Stimulated activated CD4-positive, alpha-beta T cell treated with anti-CD3 and anti-CD28 coated beads, Interleukin-12 subunit alpha, Interleukin-12 subunit beta, amount 100 ng/mL, for 48 hours (primary cell): ENCODE data around the gene CRYBG2.
"Not testable (repeated sequence)": the region's sequence is repeated elsewhere in the genome, so short reads cannot be mapped to it uniquely, and the experiment has no call there.

Source experiments
- DNase-seq, 3 donors: peaks; one replicate each; pipeline ENCODE4 v3.0.0-alpha.2; 2020; ENCODE audit warnings: low read depth in 2 of 3, low spot score in 1 of 3

The CRYBG2 gene

DNA sequence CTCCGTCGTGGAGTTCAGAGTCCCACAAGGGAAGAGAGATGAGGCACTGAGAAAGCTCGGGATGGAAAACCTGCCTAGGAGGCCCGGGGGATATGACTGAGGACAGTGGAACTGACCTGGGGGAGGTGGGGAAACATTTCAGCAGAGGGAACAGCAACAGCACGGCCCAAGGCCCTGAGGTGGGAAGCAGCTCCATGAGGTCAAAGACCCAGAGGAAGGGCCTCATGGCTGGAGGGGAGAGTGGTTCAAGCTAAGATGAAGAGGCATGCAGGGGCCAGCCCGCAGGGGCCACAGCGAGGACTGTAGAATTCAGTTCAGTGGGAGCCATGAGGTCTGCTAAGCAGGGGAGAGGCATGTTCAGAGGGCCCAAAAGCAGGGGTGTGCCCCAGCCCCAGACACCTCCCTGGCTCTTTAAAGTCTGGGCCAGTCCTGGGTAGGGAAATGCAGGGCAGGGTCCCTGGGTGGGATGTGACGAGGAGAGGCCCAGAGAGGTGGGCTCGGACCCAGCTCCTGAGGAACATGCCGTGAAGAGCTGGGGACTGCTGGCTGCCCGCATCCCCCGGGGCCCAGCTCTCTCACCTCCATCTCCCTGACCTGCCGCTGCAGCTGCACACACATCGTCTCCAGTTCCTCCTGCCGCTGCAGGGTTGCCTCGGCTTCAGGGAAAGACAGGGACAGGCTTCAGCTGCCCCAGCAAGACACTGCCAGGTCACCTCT, 57.4 kb downstream of the CRYBG2 start:
- no peak for DNase-seq

DNA sequence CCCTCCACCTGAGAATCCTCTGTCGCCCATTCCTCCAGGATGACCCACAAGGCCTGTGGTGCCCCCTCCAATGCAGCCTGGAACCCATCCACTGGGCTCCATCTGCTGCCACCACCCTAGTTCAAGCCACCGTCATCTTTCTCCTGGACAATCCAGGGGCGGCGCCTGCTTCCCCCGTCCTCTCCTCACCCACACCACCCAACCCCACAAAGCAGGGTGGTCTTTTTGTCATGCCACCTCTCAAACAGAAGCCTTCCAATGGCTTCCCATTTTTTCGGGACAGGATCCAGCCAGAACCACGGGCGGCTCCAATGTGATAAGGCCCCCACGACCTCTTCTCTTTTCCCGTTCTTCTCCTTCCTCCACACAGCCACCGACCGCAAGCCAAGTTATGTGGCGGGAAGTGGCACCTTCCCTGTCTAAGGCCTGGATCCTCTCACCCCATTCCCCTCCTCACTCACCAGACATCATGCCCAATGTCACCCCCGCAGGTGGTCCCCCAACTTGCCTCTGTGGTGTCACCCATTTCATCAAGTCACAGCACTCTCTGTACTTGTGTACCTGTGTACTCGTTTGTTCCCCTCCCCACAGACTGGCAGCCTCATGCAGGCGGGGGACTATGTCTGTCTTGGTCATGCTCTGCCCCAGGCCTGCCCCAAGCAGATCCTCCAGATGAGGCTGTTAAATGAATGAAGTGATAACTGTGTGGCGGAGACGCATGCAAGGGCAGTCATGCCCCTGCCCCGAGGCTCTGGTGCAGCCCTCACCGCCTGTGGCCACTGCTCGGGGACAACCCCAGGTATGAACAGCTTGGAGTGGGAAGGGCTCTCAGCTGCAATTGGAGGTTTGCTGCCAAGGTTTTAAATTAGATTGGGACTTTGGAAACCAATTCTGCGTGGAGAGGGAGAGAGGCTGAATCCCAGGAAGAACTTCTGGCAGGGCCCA, 58.5 kb downstream of the CRYBG2 start:
- no peak for DNase-seq

DNA sequence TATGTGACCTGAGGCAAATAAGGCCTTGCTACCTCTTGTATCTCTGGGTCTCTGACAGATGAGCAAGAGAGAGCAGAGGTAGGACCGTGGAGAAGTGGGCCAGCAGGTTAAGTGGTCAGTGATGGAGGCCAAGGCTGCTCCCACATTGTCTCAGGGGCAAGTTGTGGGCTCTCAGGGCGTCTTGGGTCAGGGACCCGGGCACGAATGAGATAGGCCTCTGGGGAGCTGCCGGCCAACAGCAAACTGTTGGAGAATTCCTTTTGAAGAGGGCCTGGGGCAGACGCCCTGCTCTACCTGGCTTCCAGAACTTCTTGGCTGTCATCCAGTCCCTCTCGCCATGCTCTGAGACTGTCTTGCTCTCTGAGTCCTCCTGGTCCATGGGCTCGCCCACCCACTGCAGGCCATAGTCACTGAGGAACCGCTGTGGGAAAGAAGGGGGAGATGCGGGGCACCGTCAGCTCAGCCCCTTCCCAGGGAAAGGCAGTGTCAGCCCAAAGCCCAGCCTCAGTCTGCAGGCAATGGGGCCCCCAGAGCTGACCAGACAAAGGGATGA, 59.9 kb downstream of the CRYBG2 start:
- no peak for DNase-seq

DNA sequence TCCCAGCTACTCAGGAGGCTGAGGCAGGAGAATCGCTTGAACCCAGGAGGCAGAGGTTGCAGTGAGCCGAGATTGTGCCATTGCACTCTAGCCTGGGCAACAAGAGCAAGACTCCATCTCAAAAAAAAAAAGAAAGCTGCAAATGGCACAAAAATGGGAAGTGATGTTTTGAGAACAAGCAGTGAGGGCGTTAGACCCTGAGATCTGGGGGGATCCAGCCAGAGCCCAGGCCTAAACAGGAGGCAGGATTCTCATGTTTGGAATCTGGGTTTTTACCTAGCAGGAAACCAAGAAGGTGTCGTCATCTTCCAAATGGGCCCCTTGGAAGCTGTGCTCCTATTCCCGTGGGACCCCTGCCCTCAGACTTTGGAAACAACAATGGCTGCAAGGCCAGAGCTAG, 61.2 kb downstream of the CRYBG2 start:
- not testable (repeated sequence) for DNase-seq

DNA sequence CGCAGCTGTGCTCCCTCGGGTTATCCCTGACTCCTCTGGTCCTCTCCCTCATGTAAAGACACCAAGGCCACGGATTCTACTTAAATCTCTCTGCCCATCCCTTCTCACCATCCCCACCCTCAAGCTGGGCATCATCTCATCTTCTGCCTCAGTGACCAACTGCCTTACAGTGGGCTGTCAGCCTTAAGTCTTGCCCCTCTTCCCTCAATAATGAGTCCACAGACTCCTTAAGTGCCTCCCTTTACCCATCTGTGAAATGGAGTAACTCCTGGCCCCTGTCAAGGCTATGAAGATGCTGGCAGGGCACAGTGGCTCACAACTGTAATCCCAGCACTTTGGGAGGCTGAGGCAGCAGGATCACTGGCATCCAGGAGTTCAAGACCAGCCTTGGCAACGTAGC, 62.0 kb downstream of the CRYBG2 start:
- DNase-seq = no peak

DNA sequence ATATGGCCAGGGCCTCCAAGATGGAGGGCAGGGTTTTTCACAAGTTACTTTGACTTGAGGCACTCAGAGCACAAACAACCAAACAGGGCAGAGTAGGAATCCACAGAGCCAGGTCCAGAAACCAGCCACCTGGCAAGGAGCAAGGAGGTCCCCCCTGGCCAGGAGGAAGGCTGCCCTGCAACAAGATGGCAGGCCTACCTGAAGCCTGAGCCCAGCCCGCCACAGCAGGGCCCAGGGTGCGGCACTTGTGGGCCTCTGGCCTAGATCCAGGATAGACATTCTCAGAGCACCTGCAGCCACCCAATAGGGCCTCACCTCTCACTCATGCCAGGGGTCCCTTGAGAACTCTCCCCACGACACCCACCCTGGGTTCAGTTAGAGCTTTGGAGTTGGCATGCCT, 62.5 kb downstream of the CRYBG2 start:
- DNase-seq = no peak

DNA sequence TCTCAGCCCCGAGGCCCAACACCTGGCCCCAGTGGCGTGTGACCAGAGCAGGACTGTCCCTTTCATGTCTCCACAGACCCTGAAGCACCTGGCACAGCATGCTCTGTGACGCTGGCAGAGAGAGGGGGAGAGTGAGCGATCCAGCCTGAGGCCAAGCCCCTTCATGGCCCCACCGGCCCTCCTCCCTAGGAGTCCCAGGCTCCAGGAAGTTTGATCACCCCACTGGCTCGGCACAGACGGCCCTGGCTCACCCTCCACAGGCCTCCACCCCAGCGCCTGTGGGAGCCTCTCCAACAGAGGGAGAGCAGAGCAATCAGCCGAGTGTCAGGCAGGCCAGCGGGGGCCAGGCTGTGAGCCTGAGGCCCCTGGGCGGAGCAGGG, 63.1 kb downstream of the CRYBG2 start:
- DNase-seq = no peak

DNA sequence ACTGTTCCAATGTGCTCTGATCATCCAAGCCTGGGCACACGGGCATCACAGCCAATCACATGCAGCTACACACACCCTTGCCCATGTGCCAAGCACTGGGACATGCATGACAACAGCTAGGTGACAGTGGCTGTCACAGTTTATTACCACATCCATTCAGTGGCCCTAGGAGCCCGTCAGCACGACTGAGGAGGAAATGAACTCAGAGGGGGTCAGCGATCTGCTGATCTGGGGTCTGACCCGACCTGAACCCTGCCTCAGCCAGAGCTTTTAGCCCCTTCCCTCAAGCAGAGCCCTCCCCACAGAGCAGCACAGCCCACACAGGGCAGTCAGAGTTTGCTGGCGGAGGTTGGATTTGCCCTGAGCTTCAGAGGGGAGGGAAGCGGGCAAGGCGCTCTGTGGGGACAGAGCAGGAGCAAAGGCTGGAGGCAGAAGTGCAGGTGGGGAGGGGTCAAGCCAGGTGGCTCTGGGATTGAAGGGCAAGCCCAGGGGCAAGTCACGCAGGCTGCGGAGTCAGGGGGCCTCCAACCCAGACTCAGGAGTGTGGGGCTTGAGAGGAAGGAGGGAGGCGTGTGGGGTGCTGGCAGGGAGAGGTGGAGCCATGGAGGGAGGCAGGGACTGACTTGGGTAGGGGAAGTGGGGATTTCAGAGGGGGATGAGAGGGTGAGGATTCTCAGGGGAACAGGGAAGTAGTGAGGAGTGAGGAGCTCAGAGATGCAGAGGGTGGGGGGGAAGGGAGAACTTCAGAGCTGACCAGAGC, 63.6 kb downstream of the CRYBG2 start:
- no peak for DNase-seq

DNA sequence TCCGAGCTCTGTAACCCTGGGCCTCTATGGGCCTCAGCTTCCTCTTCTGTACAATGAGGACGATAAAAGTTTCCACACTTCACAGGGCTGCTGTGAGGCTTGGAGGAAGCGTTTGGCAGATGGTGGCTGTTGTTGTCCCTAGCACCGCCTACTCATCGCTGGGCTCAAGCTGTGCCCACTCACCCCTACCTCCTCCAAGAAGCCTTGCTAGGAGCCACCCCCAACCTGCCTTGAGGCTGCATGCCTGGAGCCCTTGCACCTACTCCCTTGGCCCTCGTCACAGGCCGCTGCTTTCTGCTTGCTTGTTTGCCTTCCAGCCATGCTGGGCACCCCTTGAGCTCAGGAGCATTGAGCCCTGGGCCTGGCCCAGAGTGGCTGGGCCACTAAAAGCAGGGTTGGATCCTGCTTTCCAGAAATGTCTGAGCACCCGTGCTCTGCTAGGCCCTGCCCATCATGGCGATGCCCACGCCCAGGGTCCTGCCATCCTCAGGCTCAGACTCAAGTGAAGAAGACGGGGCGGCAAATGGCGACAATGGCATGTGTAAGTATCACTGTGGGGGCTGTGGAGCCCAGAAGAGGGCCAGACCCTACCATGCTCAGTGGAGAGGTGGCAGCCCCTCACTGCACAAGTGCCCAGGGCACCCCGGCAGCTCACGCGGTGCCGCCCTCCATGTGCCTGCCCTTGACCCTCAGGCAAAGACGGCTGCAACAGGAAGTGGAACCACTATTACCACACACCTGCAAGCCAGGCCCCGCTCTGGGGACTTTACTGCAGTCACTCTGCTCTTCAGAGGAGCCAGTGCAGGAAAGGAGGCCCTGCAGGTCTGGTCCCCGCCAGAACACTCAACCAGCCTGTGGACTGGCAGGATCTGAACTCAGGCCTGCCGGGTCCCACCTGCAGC, 64.5 kb downstream of the CRYBG2 start:
- DNase-seq = no peak

DNA sequence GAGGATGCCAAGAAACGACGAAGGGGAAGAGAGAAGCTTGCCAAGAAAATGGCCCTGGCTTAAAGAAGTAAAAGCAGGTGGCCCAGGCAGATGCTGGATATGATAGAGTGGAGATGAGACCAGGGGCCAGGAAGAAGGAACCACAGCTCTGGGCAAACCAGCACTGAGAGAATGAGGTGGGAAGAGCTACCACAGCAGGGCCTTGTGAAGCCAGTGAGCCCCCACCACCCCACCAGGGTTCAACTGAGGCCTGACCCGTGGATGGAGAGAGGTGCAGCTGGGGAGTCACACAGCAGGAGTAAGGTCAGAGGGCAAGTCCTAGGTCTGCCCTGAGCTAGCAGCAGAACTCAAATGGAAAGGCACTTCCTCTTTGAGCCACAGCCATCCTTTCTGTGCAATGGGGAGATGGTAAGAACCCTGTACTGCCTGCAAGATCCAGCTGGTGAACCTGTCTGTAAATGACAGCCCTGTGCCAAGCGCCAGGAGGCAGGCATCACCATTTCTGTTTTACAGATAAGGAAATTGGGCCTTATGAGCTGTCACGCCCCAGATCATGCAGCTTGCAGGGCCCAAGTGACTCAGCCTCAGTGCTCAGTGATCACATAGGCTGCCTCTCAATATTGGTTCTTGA, 65.5 kb downstream of the CRYBG2 start:
- DNase-seq = peak; percentile 62 to 72 (median 63)

DNA sequence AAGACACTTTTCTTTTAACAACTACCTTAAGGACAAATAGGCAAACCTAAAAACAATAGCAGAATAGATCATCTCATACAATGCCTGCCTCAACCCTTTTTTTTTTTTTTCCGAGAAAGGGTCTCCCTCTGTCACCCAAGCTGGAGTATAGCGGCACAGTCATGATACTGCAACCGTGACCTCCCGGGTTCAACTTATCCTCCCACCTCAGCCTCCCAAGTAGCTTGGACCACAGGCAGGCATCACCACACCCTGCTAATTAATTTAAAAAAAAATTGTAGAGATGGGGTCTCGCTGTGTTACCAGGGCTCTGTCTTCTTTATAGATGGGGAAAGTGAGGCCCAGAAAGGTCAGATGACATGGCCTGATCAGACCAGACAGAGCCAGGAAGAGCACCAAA, 66.1 kb downstream of the CRYBG2 start:
- DNase-seq = no peak

DNA sequence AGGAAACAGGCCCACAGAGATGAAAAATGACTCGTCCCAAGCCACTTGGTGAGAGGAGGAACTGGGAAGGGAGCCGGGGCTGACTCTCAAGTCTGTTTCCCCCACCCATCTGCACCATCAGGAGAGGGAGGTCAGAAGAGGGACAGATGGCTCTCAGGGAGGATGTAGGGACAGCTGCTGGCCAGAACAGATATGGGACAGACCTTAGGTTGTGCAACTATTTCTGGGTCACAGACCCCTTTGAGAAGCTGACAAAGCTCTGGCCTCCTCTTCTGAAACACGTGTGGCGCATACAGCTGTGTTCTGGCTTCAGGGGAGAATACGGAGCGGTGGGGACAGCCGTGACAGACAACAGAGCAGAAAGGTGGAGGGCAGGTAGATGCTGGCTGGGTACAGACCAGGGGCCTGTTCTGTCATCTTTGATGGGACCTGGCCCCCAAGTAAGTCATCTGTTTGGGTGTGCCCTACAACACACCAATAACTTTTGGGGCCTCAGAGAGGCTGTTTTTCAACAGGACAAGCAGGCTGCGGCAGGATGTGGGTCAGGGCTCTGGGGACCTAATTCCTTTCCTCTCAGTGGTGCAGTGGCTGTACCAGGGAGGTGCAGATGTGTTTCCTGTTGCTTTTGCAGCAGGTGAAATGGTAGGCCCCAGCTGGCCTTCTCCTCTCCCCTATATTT, 66.8 kb downstream of the CRYBG2 start:
- peak in 1 of 3 donors; percentile 54 for DNase-seq

DNA sequence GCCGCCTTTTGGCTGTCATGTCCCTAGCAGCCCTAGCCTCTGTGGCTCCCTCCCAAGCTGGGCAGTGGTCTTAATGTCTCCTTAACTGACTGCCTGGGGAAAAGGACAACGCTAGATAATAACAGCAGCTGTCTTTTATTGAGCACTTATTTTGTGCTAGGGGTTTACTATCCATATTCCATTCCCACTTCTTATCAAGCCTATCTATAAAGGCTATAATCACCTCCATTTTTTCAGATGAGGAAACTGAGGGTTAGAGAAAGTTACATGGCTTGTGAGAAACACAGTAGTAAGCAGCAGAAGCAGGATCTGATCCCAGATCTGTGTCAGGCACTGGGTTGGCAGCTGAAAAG, 67.9 kb downstream of the CRYBG2 start:
- DNase-seq = no peak

DNA sequence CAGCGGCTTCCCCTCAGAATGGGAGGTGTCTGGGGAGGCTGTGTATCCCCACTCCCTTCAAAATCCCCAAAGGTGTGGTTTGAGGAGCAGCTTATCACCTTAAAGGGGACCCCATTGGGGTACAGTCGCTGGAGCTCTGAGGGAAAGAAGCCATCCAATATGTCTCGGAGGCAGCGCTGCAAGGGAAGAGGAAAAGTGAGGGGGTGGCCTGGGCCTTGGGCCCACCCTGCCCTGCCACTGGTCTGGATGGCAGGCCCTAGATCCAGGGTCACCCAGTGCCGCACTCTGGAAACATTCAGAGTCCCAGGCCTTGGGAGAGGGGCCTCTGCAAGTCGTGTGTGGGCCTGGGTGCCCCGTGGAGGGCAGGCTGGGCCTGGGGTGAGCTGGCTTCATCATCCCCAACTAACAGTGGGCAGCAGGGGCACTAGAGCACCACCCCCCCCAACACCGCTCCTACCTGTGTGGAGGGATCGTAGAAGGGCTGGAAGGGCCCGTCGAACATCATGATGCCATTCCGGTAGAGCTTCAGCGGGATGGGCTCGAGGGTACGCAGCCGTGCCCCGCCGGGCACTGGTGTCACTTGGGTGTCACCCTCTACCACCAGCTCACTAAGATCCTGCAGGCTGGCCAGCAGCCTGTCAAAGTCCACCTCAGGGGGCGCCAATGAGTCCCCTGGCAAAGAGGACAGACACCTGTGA, 68.4 kb downstream of the CRYBG2 start:
- no peak for DNase-seq

DNA sequence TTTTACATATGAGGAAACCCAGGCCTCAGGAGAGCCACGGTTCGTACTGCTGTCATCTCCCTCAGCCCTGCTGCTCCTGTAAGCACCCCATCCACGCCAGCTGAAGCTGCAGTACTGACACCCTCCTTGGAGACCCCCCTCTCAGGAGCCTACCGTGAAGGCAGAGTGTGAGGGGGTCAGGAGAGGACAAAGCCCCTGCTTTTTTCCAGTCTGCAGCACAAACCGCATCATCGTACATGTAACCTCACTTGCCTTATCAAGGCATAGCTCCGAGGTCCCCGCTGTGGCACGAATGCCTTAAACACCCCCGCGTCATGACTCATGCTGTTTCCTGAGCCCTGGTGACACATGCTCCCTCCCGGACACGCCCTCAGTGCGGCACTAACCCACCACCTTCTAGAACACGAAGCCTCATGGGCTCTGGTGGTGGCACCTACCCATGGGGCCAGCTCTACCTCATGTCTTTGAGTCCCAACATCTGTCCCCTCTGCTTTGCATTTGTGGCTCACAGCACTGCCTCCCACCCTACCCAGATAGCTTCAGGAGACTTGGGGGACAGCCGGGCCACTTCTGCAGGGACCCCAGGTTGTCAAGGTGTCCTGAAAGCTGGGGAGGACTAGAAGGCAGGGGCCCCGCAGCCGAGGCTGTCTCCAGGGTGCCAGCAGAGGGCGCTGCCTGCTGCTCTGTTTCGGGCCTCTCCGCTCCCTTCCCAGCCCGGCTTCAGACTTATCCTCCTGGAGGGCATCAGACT, 69.2 kb downstream of the CRYBG2 start:
- DNase-seq = peak; percentile 93 to 95 (median 94)

DNA sequence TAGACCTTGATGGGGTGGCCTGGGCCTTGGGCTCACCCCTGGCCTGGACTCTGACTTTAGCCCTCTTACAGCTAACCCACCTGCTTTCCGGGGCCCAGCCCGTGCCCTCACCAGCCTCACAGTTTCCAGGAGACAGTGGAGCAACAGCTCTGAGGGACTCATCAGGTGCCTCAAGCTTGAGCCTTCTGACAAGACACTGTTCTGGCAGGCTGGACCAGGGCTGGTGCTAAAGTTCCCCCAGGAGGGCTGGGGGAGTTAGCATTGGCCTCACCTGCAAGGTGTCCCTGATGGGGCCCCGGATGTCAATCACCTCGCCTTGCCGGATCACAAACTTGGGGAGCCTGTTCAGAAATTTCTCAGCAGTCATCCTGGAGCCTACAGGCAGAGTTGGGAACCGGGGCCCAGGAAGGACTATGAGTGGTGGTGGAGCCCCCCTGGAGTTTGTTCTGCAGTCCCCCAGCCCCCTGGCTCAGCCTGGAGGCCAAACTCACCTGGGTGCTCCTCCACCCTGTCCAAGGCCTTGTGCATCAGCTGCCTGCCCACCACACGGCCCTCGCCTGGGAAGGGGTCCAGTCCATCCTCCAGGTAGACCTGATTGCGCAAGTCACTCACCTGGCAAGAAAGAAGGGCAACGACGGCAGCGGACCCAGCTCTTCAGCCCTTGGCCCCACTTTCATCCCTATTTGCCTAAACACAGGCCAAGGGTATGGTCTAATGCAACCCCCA, 69.9 kb downstream of the CRYBG2 start:
- DNase-seq = no peak

DNA sequence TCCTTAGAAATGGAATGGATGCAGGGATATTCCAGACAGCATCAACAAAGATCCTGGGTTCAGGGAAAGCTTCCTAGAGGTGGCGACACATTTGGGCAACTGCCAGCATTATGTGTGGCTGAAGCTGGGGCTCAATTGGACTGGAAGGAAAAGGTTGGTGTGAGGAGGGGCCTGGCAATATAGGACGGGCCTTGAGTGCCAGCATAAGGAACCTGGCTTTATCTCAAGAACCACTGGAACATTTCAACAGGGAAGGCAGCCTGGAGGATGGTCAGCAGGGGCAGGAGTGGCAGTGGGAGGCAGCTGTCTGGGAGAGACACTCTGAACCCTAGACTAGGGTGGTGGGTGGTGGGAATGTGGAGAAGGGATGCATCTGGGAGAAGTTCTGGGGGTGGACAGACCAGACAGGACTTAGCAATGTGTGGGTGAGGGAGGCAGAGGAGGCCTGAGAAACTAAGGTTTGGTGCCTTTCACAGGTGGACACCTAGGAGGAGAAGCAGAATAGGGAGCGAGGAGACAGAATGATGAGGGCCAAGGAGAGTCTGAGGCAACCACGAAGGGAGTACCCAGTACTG, 70.6 kb downstream of the CRYBG2 start:
- DNase-seq = no peak
